GM18907 (cell line): ENCODE measurements around the gene FREM3.
A peak's percentile ranks its signal among the peaks of the same experiment; 100 is the strongest.

Source experiments
- ATAC-seq: cut with Tn5 transposase; IDR thresholded peaks from one replicate; pipeline ENCODE4 v1.9.1; 2021; ENCODE audit warnings: mild to moderate bottlenecking, moderate library complexity; ENCODE audit not compliant: unreplicated experiment

FREM3 gene

GRCh38 chr4:143668930-143669552, 31.4 kb downstream of the FREM3 start:
- ATAC-seq: peak; percentile 98

- no peak for ATAC-seq
These were observed 33.0 kb downstream of the FREM3 start for GRCh38 chr4:143667461-143667860.

- ATAC-seq: no peak
These were observed 42.1 kb downstream of the FREM3 start for GRCh38 chr4:143658336-143658735.

GRCh38 chr4:143654571-143654970, 45.9 kb downstream of the FREM3 start:
- no peak for ATAC-seq

GRCh38 chr4:143653031-143653430, 47.4 kb downstream of the FREM3 start:
- no peak for ATAC-seq

GRCh38 chr4:143643399-143643798, 57.1 kb downstream of the FREM3 start:
- peak; percentile 60 for ATAC-seq

- no peak for ATAC-seq
These were observed 57.9 kb downstream of the FREM3 start for GRCh38 chr4:143642611-143643010.

GRCh38 chr4:143641361-143641760, 59.1 kb downstream of the FREM3 start:
- no peak for ATAC-seq

DNA sequence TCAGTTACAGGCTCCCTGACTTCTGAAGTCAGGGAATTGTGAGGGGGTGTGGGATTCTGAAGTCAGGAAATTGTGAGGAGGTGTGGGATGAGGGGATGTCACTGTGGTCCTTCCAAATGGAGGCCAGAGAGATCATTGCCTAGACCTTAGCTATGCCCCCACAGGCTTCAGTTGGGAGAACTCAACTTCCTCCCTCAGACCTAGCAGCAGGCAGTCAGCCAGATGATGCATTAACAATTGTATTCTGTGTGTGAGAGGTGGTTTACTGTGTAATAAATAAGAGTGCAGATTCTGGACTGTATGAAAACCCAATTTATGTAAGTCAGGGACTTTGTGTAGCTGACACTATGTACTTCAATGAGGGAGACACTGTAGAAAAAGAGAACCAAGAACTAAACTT, 65.7 kb downstream of the FREM3 start:
- ATAC-seq: no peak

GRCh38 chr4:143633833-143634232, 66.6 kb downstream of the FREM3 start:
- no peak for ATAC-seq

DNA sequence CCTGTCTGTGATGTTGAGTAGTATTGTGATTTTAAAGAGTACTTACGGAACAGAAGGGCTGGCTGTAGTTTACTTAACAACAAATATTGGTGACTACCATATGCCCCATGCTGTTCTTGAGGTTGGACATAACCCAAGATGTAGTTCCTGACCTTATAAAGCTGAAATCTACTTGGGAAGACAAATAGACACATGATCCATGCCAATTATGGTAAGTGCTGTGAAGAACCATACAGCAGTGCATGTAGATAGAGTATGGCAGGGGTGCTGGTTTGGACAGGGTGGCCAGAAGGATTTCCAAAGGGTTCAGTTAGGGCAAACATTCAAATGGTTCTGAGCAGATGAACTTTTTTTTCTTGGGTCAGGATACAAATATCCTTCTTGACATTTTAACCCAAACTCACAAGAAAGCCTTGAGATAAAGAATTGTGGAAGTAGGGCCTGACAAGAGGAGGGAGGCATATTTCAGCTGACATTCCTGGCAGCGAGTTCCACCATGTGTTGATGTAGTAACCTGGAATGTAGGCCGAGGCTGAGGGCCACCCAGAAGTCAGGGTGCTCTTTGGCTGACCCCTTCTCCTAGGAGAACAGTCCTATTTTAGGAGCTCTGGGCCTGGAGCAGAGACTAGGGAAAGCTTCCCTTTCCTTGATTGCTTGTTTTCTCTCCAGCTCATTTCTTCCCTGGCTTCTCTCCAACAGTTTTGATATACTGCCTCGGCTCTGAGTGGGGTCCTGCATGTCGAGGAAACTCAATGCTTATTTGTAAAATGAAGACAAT, 74.2 kb downstream of the FREM3 start:
- no peak for ATAC-seq

DNA sequence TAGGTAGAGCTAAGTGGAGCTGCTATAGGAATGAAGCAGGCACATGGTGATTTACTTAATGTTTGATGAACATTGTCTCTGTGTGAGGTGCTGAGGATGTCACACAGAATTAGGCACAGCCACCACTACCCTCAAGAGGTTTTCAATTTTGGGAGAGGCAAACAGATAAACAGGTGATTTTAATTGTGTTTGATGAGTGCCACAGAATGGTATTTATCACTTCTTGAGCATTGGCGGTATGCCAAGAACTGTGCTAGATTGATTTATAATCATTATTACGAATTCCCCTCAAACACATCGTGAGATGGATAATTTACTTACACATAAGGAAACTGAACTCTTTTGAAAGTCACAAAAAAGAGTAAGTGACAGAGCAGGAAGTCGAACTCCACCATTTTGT, 74.8 kb downstream of the FREM3 start:
- no peak for ATAC-seq

DNA sequence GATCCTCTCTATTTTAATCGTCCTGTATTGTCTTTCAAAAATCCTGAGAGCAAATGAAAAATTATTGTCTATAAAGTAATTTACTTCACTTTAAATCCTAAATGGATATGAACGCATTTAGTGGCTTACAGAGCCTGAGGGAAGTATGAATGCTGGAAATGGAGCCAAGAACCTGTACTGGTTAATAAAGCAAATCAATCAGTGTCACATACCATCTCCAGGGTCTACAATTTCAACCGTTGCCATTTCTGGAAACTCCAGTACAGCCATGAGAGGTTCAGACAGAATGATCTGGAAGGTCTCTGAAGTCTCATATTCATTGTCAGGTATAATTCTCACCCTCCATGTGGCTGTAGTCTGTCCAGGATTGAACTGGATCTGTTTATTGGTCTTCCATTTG, 76.6 kb downstream of the FREM3 start:
- ATAC-seq: no peak

DNA sequence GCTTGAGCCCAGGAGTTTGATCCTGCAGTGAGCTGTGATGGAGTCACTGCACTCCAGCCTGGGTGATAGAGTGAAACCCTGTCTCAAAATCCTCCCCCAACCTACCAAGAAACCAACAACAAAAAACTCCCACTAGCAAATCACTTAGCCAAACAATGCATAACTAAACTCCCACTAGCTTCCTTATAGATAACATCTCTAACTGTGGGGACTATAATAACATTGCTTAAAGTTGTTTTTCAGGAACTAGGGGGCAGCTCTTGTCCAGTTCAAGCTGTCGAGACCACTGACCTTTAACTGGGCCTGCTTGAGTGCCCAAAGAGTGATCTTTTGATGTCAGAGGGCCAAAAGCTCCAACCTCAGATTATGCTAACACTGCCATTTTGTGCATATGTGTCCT, 81.7 kb downstream of the FREM3 start:
- no peak for ATAC-seq

GRCh38 chr4:143617994-143618679, 82.3 kb downstream of the FREM3 start:
- no peak for ATAC-seq

DNA sequence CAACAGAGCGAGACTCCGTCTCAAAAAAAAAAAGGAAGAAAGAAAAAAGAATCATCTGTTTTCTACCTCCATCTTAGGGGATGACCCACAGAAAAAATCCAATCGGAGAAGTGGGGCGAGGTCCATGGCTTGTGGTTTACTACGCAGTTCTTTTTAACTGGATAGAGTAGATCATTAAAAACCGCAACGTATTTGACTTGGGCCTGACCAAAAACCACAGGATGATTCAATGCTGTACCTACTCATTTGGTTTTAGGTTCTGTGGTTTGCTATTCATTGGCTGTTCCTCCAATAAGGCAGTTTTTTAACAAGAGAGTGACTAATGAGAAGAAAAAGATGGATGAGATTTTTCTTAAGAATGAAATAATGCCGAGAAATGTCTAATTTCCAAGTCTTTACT, 83.7 kb downstream of the FREM3 start:
- ATAC-seq: peak; percentile 98

GRCh38 chr4:143609492-143609891, 91.0 kb downstream of the FREM3 start:
- ATAC-seq: no peak

GRCh38 chr4:143606480-143606879, 94.0 kb downstream of the FREM3 start:
- ATAC-seq: no peak

- ATAC-seq: no peak
These were observed 100.6 kb downstream of the FREM3 start for GRCh38 chr4:143599827-143600226.

GRCh38 chr4:143598816-143599215, 101.7 kb downstream of the FREM3 start:
- ATAC-seq: no peak

GRCh38 chr4:143597276-143597675, 103.2 kb downstream of the FREM3 start:
- no peak for ATAC-seq

DNA sequence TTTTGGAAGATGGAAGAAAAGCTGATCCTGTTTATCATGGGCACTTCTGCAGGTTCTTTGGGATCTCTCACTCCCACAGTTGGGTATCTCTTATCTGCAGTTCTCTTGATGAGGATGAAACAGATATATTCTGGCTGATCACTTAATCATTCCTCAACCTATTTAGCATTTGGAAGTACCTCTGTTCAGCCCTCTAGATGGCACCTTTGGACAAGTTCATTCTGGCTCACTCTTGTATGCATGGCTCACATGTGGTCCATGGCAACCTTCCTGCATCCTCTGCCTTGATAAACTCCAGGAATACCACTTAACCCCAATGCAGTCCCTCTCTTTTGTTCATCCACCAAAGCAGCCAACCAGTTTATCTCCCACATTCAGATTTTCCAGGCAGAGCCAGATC, 112.8 kb downstream of the FREM3 start:
- ATAC-seq: no peak
